SU-DHL-6 (cell line): Measurements from ENCODE around the gene HSDL2.

Experiments used
- H2AFZ ChIP-seq: fragments of 200-600 bp; sonication (generic); 2 replicates; pipeline ENCODE4 v1.6.1; 2014; ENCODE audit warnings: low read depth, mild to moderate bottlenecking, moderate library complexity, mixed read lengths, antibody characterized with exemption, low read length; ENCODE audit not compliant: severe bottlenecking
- H3F3A ChIP-seq: fragments of 200-600 bp; shearing (Covaris generic); 2 replicates; pipeline ENCODE4 v1.6.0; 2016; ENCODE audit warnings: antibody characterized with exemption, mild to moderate bottlenecking; ENCODE audit not compliant: insufficient read depth
- H3K27ac ChIP-seq: fragments of 200-600 bp; sonication (generic); 2 replicates; pipeline ENCODE4 v1.5.1; 2016; ENCODE audit warnings: low read depth, mild to moderate bottlenecking, low read length, moderate library complexity, mixed read lengths
- H3K27me3 ChIP-seq: fragments of 200-600 bp; sonication (generic), shearing (Covaris generic); 2 replicates; pipeline ENCODE4 v1.6.0; 2014; ENCODE audit warnings: mild to moderate bottlenecking, low read length
- H3K36me3 ChIP-seq: fragments of 200-600 bp; sonication (generic); 2 replicates; pipeline ENCODE4 v1.6.1; 2014; ENCODE audit warnings: mild to moderate bottlenecking, low read length, mixed read lengths
- H3K4me2 ChIP-seq: fragments of 300-600, 200-600 bp; shearing (Covaris generic), sonication (generic); 2 replicates; pipeline ENCODE4 v1.6.0; 2014; ENCODE audit warnings: low read length, low read depth, mild to moderate bottlenecking; ENCODE audit not compliant: poor library complexity, severe bottlenecking
- H3K4me3 ChIP-seq: fragments of 200-600 bp; sonication (generic); 2 replicates; pipeline ENCODE4 v1.5.1; 2014; ENCODE audit warnings: antibody characterized with exemption, low read length, mild to moderate bottlenecking, mixed read lengths; ENCODE audit not compliant: insufficient read depth, poor library complexity, severe bottlenecking
- H3K79me2 ChIP-seq: fragments of 200-600 bp; sonication (generic); 2 replicates; pipeline ENCODE4 v1.6.1; 2014; ENCODE audit warnings: mild to moderate bottlenecking, low read length, moderate library complexity; ENCODE audit not compliant: insufficient read depth
- H3K9ac ChIP-seq: fragments of 200-600 bp; sonication (generic); 2 replicates; pipeline ENCODE4 v1.7.0; 2014; ENCODE audit warnings: mild to moderate bottlenecking, low read length
- H3K9me2 ChIP-seq: fragments of 200-600 bp; sonication (generic); replicated peaks from 2 replicates; pipeline ENCODE4 v1.6.1; 2014; ENCODE audit warnings: low read length; ENCODE audit not compliant: insufficient read depth
- H3K9me3 ChIP-seq: fragments of 200-600 bp; sonication (generic); 2 replicates; pipeline ENCODE4 v1.6.1; 2014; ENCODE audit warnings: low read length, mixed read lengths; ENCODE audit not compliant: insufficient read depth
- H4K20me1 ChIP-seq: fragments of 200-600 bp; sonication (generic); 2 replicates; pipeline ENCODE4 v1.6.1; 2014; ENCODE audit warnings: low read depth, mild to moderate bottlenecking, antibody characterized with exemption, low read length, moderate library complexity, mixed read lengths
- EZH2phosphoT487 ChIP-seq: fragments of 200-600 bp; sonication (generic), shearing (Covaris generic); conservative IDR thresholded peaks from 2 replicates; pipeline ENCODE4 v1.6.1; 2018; ENCODE audit warnings: mild to moderate bottlenecking, antibody characterized with exemption, low read length, moderate library complexity, mixed read lengths
- TF ChIP-seq, protein P1 (sequence below): fragments of 200-600 bp; sonication (generic); IDR thresholded peaks from one replicate; pipeline ENCODE4 v1.5.1; 2017; ENCODE audit warnings: antibody characterized with exemption, mild to moderate bottlenecking, low read length, moderate library complexity; ENCODE audit not compliant: insufficient read depth, poor library complexity, severe bottlenecking

HSDL2 gene

GRCh38 chr9:112375361-112375760, 4.5 kb upstream of the HSDL2 start:
- H4K20me1 ChIP-seq, result no peaks in the 10 kb centered on the region
- H3K79me2 ChIP-seq, result no peaks in the 10 kb centered on the region
- H3K36me3 ChIP-seq, result no peaks in the 10 kb centered on the region
- H2AFZ ChIP-seq, result no peak overlapping the region
- no peaks in the 10 kb centered on the region for H3K9me2 ChIP-seq
- H3K4me2 ChIP-seq, result no peak overlapping the region
- no peak overlapping the region for H3K9ac ChIP-seq
- no peak for TF ChIP-seq EZH2phosphoT487
- H3K27me3 ChIP-seq, result no peaks in the 10 kb centered on the region
- H3K9me3 ChIP-seq, result no peaks in the 10 kb centered on the region
- H3F3A ChIP-seq, result no peaks in the 10 kb centered on the region
- no peak overlapping the region for H3K27ac ChIP-seq
- no peak overlapping the region for H3K4me3 ChIP-seq

DNA sequence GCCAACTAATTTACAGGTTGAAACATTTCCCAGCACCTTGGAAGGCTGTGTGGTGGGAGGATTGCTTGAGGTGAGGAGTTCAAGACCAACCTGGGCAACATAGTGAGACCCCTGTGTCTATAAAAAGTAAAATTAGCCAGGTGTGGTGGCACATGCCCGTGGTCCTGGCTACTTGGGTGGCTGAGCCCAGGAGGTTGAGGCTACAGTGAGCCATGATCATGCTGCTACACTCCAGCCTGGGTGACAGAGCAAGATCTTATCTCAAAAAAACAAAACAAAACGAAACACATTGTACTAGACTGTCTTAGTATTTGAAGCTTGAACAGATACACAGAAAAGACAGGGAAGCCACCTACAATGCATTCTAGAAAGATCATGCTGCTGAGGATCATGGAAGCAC, 2.8 kb upstream of the HSDL2 start:
- Histone ChIP-seq H3K9me3 (no peaks in the 10 kb centered on the region), H3K4me3 (no peak overlapping the region), H3K79me2 (no peaks in the 10 kb centered on the region; the same call in 1 of the 2 replicates), H3K9ac (no peak overlapping the region), H3K4me2 (peak overlapping the region; percentile 64), H3K36me3 (no peaks in the 10 kb centered on the region), H4K20me1 (no peaks in the 10 kb centered on the region), H3K27me3 (no peaks in the 10 kb centered on the region), H2AFZ (no peak overlapping the region), H3K27ac (no peak overlapping the region), H3K9me2 (no peaks in the 10 kb centered on the region), H3F3A (peaks cover under 1% of the 10 kb centered on the region)
- TF ChIP-seq, protein P1, sequence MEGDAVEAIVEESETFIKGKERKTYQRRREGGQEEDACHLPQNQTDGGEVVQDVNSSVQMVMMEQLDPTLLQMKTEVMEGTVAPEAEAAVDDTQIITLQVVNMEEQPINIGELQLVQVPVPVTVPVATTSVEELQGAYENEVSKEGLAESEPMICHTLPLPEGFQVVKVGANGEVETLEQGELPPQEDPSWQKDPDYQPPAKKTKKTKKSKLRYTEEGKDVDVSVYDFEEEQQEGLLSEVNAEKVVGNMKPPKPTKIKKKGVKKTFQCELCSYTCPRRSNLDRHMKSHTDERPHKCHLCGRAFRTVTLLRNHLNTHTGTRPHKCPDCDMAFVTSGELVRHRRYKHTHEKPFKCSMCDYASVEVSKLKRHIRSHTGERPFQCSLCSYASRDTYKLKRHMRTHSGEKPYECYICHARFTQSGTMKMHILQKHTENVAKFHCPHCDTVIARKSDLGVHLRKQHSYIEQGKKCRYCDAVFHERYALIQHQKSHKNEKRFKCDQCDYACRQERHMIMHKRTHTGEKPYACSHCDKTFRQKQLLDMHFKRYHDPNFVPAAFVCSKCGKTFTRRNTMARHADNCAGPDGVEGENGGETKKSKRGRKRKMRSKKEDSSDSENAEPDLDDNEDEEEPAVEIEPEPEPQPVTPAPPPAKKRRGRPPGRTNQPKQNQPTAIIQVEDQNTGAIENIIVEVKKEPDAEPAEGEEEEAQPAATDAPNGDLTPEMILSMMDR, result no peak
- TF ChIP-seq EZH2phosphoT487, result no peak

DNA sequence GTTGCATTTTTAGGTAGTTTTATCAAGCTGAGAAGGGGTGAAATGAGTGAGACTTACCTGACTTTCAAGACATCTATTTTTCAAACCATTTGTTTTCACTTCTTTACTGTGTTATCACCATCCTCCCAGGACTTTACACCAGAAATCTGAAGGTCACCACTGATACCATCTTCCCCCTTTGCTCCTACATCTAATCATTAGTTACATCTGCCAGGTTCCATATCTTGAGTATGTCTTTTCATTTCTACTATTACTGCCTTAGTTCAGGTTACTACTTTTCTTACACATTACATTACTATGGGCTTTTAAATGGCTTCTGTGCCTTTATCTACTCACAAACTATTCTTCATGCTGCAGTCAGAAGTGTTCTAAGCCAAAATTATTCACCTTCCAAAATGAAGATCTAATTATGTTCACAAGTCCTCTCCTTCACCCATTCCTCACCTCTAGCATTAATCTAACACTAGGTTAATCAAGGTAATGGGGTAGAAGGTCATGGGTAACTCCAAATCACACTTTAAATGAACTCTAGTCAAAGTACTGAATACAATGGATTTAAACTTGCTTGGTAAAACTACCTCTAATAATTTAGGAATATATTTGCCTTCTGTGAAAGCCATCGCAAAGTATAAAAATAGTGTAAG, 2.1 kb upstream of the HSDL2 start:
- Histone ChIP-seq H3F3A (peaks cover 5% of the 10 kb centered on the region), H3K4me3 (no peak overlapping the region), H3K27me3 (no peaks in the 10 kb centered on the region), H3K9ac (no peak overlapping the region), H3K27ac (no peak overlapping the region), H3K9me3 (no peaks in the 10 kb centered on the region), H3K4me2 (peak overlapping the region; percentile 64), H3K9me2 (no peaks in the 10 kb centered on the region), H4K20me1 (no peaks in the 10 kb centered on the region), H3K79me2 (no peaks in the 10 kb centered on the region; the same call in 1 of the 2 replicates), H2AFZ (no peak overlapping the region), H3K36me3 (no peaks in the 10 kb centered on the region)
- TF ChIP-seq, protein P1, result no peak
- no peak for TF ChIP-seq EZH2phosphoT487
